Stimulated activated CD4-positive, alpha-beta T cell treated with anti-CD3 and anti-CD28 coated beads, Interleukin-12 subunit alpha, Interleukin-12 subunit beta, amount 100 ng/mL, for 4 hours (primary cell): ENCODE measurements around the gene FAM171A2.

ENCODE experiments used
- DNase-seq: peaks from one replicate; pipeline ENCODE4 v3.0.0-alpha.2; 2020

Gene FAM171A2

DNA sequence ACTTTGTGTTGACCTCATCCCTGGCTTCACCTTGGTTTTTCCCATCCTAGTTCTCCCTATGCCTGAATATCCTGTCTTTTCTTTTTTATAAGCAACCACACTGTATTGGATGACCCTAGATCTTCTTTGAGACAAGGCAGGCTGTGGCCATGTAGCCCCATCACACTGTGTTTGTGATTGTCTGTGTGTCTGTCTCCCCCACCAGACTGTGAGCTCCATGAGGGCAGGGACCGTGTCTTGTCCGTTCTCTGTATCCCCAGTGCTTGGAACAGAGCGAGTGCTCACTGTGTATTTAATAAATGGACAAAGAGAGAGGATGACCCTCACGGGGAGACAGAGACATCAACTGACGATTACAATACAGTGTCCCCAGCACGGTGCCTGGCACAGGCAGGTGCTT is 46.1 kb downstream of the FAM171A2 start:
- no peak for DNase-seq

DNA sequence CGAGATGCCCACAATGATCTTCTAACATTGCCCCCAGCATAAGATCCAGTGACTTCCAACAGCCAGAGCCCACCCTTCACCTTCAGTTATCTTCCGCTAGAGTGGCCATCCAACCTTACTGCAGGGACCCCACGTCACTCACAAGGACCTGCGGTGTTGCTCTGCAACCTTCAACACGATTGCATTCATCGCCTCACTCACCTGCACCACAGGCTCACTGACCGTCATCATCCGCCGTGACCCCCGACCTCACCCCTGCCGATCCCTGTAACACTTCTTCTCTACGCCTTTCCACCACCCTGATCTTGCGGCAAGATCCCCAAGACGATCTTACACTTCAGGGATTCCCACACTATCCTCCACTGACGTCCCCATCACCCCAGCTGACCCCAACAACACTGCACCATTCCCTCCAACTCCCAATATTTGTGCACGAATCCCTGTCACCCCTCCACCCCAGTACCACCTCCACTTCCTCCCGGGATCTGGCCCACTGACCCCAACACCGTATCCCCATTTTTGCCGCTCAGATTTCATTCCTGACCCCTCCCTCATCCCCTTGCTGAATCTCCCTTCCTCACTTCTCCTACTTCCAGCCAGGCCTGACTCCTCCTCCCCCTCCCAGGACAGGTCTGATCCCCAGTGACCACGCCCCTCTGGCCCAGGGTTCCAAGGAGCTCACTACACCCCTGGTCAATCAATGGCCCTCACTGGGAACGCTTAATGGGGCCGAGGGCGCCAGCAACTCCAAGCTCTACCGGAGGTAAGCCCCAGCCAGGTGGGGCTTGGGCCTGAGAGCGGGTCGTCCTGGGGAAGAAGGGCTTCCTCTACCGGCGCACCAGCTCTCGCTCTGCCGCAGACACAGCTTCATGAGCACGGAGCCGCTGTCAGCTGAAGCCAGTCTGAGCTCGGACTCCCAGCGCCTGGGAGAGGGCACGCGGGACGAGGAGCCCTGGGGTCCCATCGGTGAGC is 47.6 kb downstream of the FAM171A2 start:
- DNase-seq, result no peak

DNA sequence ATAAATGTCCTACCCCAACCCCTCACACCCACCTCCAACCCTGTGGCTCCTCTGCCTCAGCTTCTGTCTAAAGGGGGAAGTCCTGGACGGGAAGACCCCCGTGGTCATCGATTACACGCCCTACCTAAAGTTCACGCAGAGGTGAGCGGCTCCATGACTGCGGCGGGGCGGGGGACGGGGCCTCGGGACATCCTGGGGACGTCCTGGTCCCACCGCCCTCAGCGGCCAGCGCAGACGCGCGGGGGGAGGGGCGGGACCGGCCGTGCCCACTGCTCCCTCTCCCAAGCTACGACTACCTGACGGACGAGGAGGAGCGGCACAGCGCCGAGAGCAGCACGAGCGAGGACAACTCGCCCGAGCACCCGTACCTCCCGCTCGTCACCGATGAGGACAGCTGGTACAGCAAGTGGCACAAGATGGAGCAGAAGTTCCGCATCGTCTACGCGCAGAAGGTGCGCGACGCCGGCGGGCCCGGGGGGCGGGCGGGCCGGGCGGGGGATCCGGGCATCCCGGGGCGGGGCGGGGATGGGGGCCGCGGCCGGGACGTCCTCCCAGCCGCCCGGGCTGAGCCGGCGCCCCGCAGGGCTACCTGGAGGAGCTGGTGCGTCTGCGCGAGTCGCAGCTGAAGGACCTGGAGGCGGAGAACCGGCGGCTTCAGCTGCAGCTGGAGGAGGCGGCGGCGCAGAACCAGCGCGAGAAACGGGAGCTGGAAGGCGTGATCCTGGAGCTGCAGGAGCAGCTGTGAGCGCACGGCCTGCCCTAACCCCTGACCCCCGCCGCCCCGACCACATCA is 48.6 kb downstream of the FAM171A2 start:
- DNase-seq, result peak; percentile 52

DNA sequence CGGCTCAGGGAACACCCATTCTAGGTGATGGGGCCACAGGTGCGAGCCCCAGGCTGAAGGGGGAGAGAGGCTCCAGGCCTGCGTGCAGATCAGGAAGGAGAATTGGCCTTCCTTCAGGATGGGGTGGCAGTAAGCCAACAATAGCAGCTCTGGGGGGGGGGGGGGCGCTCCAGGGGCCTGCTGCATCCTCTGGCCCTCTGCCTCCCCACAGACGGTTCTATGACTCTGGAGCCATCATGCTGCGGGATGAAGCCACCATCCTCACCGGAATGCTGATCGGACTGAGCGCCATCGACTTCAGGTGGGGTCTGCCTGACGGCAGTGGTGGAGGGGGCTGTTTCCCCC is 49.2 kb downstream of the FAM171A2 start:
- no peak for DNase-seq

DNA sequence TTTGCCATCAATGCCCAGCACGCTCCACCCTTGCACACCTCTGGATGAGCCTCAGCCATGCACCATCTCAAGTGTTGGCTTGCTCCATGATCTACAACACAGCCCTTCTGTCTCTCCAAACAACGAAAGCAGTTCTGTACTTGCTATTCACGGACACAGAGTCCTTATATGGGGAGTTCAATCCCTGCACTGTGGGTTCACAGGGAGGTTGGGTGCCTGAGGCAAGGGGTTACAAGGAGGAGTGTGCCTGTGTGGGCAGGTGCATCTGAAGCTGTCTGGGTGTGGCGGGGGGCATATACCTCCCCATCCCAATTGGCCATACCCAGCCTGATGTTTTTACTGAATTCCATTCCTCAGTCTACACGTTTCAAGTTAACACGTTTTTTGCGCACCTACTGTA is 49.6 kb downstream of the FAM171A2 start:
- DNase-seq, result no peak

- no peak for DNase-seq
These were observed 51.1 kb downstream of the FAM171A2 start for GRCh38 chr17:44312396-44313104.

DNA sequence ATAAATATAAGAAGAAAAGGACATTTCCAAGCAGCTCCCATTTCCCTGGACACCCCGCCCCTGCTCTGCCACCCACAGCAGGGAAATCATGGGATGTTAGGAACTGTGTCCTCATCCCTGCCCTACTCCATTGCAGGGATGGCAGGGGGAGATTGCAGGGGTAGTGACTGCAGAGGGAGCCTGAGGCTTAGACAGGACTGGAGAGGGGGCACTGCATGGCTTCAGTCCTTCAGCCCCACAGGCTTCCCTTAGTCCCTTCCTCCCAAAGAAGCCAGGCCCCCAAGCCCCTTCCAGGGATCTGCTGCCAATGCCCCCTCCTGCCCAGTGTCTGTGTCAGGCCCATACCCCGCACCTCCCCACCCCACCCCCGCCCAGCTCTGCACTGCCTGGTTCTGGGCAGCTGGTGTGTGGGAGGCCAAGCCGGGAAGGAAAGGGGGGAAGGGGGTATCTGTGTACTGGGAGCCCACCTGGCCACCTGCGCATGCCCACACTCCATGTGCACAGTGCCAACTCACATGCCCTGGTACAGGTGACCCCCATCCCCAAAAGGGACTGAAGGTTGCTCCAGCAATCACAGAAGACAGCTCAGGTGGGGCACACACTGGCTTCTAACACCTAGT is 52.0 kb downstream of the FAM171A2 start:
- DNase-seq, result no peak

DNA sequence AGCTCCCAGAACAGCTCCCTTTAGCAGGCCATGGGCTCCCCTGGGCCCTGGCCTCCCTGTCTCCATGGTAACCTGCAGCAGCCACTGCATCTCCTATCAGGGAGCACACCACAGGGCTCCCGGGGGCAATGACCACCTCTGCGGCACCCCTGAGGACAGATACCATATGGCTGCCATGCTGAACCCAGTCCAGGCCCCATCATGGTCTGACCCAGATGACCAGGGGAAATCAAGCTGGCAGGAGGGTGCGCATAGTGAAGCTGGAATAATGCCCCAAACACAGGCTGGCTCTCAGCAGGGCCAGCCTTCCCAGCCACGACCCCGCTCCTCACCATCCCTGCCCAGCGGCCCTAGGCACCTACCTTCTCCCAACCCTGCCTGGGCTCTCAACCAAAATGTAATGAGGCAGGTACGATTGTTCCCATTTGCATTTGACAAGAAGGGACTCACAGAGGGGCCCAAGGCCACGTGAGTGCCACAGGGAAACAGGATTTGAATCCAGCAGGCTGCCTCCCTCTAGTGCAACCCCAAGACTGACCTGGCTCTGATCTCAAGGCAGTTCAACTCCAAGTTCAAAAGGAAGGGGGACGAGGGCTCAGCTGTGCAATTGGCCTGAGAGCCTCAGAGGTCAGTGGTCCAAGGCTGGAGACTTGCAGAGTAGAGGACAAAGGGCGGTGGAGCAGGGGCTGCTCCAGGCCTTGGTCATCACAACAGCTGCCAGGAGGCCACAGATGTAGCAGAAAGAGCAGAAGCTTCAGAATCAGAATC is 52.9 kb downstream of the FAM171A2 start:
- no peak for DNase-seq

GRCh38 chr17:44310188-44310587 is 53.5 kb downstream of the FAM171A2 start:
- DNase-seq, result no peak

- no peak for DNase-seq
These were observed 54.2 kb downstream of the FAM171A2 start for GRCh38 chr17:44309472-44309871.

- no peak for DNase-seq
These were observed 54.8 kb downstream of the FAM171A2 start for GRCh38 chr17:44308865-44309264.

DNA sequence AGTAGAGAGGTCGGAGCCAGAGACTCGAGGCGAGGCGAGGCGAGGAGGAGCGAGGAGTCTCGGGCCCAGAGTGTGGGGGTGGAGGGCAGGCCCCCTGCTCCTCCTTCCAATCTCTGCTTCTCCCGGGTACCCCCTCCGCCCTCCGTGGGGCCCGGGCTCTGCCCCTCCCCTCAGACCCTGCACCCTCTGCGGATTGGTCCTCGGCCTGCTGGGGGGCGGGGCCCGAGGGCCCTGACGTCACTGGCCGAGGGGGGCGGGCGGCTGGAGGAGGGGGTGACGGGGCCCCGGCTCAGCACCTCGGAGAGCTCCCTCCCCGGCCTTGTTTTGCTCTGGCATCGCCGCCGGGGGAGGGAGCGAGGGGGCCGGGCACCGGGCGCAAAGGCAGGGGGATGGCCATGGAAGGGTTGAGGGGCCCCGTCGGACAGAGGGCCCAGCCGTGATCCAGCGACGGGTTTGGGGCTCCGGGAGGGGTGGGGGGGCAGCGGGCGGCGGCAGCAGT is 55.3 kb downstream of the FAM171A2 start, which contains the start of gene RUNDC3A:
RUNDC3A (plus strand) TSS at position 282 of the 499 bp plus-strand sequence. CDS start 232 bp downstream, outside the sequence.
- peak; percentile 84 for DNase-seq

- no peak for DNase-seq
These were observed 56.1 kb downstream of the FAM171A2 start for GRCh38 chr17:44307387-44308186.

DNA sequence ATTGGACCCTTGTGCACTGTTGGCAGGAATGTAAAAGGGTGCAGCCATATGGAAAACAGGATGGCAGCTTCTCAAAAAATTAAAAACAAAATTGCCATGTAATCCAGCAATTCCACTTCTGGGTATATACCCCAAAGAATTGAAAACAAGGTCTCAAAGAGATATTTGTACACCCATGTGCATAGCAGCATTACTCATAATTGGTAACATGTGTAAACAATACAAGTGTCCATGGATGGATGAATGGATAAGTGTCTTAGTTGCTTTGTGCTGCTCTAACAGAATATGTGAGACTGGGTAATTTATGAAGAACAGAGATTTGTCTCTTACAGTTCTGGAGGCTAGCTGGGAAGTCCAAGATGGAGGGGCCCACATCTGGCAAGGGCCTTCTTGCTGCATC is 59.0 kb downstream of the FAM171A2 start:
- no peak for DNase-seq
